Stimulated activated CD8-positive, alpha-beta memory T cell treated with anti-CD3 and anti-CD28 coated beads, Interleukin-12 subunit alpha, Interleukin-12 subunit beta, amount 100 ng/mL, for 24 hours (primary cell): ENCODE measurements around the gene COA7.
A peak's percentile ranks its signal among the peaks of the same experiment; 100 is the strongest.
"Not testable (repeated sequence)": the region's sequence is repeated elsewhere in the genome, so short reads cannot be mapped to it uniquely, and the experiment has no call there.

ENCODE experiments used
- DNase-seq: peaks from one replicate; pipeline ENCODE4 v3.0.0-alpha.2; 2020; ENCODE audit errors: extremely low read depth

The COA7 gene

DNA sequence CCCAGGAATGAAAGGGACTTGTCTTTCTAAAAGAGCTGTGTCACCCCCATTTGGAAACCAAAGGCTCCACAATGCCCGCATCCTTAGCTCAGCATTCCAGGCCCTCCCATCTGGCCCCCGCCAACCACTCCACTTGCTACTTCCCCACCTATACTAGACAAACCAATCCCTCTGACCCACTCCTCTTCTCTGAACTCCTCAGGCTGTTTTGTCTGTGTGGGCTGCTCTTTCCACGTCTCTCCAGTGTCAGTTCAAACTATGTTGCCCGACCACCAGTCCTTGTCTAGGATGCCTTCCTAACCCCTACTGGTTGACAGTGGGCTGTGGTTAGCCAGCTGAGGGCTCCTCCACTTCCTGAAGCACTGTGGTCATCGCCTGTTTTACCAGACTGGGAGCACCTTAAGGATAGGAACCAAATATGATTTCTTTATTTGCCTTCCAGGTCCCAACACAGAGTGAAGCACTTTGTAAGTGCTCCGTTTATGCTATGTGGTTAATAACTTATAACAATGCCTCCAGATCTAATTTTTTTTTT lies 8.1 kb upstream of the COA7 start:
- DNase-seq = no peak

DNA sequence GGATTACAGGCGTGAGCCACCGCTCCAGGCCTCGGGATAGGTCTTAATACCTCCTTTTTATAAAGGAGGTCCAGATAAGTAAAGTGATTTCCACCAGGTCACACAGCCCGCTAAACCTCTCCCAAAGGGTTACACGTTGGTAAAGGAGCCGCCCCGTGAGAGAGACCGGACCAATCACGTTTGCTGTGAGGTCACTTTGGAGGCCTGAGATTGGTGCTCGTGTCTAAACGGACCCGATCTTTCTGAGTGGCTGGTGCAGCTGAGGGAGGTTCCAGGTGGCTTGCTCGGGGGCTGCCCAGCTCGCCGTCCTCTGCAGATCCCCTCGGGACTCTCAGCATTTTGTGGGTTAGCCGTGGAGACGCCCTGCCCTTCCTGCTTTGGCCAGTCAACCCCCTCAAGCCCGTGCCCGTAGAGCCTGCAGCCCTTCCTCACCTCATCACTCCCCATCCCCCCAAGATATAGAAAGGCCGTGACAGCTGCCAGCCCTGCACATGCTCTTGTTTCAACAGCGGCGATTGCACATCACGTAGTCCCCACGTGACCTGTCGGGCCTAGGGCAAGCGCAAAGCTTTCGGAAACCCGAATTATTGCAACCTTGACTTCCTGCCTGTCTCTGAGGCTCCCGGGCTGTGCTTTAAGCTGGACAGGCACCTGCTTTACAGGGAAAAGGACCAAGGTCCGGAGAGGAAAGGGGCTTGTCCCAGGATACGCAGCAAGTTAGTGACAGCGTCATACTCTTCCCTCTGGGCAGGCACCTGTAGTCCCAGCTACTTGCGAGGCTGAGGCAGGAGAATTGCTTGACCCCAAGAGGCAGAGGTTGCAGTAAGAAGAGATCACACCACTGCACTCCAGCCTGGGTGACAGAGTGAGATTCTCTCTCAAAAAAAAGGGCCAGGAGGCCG lies 5.0 kb upstream of the COA7 start:
- DNase-seq = peak; percentile 57

DNA sequence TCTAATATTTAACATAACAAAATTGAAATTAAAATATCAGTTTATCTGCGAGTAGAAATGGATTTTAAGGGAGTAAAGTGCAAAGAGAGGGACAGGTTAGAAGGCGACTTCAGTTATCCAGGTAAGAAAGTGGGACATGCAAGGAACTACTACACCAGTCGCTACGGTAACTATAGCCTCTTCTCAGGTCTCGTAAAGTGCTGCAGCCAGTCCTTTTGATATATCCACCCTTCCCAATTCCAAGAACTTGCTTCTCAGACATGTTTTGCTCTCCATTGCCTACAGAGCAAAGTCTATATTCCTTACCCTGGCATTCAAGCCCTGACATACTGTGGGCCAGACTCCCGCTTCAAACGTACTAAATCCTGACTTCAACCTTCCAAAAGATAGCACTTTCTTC lies 2.5 kb downstream of the COA7 start:
- DNase-seq = no peak

DNA sequence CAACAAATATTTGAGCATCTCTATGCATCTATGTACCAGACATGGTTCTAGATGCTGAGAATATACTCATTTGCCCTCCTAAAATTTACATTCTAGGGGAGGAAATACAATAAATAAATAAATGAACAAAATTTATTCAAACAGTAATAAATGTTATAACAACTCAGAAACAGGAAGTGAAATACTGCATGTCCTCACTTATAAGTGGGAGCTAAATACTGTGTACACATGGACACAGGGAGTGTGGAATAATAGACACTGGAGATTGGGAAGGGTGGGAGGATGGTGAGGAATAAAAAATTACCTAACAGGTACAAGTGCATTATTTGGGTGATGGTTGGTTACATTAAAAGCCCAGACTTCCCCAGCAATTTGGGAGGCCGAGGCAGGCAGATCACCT lies 4.3 kb downstream of the COA7 start:
- no peak for DNase-seq

DNA sequence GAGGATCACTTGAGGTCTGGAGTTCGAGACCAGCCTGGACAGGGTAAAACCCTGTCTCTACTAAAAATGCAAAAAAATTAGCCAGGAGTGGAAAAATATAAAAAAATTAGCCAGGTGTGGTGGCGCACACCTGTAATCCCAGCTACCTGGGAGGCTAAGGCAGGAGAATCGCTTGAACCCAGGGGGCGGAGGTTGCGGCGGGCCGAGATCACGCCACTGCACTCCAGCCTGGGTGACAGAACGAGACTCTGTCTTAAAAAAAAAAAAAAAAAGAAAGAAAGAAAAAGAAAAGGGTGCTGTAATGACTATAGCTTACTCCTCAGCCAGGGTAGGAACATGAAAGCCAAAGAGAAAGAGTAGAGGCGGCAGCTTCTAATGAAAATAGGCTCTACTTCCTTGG lies 4.8 kb downstream of the COA7 start:
- not testable (repeated sequence) for DNase-seq

DNA sequence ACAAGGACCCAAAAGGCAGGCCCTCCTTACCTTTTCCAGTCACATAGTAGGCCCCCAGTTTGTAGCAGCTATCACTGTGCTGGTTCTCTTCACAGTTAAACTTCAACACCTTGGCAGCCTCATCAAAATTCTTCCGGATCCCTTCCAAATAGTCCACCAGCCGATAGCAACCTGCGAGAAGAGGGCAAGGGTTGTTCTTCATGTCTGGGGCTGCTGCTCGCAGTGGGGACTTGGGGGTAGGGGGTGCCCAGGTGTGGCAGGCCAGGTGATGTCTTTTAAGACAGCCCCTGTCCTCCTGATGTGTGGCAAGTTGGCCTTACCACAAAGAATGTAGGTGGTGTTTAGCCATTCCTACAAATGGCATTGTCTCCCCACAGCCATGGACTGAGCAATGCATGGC lies 5.5 kb downstream of the COA7 start:
- DNase-seq = no peak

DNA sequence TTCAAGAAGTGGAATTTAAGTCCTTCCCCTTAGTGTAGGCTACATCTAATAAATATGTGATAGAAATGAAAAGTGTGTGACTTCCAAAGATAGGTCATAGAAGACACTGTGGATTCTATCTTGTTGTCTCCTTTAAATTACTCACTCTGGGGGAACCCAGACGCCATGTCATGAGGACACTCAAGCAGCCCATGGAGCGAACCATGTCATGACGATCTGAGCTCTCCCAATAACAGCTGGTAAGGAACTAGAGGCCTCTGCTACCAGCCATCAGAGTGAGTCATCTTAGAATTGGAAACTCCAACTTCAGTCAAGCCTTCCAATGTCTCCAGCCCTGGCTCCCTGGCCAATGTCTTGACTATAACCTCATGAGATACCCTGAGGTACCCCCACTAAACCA lies 6.3 kb downstream of the COA7 start:
- DNase-seq = no peak

DNA sequence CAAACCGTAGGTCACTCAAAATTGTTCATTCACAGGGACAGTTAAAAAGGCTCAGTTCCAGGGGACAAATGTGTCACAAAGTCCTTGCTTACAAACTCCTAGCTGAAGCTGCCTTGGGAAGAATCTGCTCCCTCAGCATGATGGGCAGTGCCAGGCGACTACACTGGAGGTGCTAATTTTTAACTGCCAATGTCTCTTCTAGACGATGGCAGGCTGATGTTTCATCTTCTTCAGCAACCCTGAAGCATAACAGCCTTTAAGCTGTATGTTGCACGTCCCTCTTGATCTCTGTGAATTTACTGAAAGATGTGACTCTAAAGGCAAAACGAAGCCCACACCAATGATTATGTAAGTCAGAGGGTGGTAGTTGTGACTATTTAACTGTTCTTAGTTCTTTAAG lies 11.3 kb downstream of the COA7 start:
- DNase-seq = no peak

DNA sequence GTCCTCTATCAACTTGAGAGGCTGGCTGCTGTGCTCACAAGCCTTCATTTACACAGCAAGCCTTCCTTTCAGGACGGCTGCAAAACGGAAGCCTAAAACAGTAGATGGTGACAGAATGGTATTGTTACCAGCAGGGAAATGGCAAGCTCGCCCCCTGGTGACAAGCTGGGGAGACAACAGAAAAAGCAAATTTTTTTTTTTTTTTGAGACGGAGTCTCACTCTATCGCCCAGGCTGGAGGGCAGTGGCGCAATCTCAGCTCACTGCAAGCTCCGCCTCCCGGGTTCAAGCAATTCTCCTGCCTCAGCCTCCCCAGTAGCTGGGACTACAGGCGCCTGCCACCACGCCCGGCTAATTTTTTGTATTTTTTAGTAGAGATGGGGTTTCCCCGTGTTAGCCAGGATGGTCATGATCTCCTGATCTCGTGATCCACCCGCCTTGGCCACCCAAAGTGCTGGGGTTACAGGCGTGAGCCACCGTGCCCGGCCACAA lies 11.8 kb downstream of the COA7 start:
- DNase-seq = peak; percentile 30

DNA sequence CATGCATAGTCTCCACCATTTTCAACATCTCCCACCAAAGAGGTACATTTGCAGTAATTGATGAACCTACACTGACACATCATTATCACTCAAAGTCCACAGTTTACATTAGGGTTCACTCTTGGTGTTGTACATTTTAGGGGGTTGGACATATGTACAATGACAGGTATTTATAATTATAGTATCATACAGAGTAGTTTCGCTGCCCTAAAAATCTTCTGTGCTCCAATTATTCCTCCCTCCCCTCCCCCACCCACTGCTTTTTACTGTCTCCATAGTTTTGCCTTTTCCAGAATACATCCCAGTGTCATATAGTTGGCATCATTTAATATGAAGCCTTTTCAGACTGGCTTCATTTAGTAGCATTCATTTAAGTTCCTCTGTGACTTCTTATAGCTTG lies 13.6 kb downstream of the COA7 start:
- no peak for DNase-seq

DNA sequence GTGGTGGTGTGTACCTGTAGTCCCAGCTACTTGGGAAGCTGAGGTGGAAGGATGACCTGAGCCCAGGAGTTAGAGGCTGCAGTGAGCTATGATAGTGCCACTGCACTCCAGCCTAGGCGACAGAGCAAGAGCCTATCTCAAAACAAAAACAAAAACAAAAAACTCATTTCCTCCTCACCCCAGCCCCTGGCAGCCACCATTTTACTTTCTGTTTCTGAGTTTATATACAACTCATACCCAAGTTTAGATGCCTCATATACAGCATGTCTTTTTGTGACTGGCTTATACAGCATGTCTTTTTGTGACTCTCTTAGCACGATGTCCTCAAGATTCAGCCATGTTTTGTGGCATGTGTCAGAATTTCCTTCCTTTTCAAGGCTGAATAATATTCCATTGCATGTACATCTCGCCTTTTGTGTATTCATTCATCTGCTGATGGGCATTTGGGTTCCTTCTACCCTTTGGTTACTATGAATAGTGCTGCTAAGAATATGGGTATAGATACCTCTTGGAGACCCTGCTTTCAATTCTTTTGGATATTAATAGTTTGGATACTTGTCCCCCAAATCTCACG lies 14.7 kb downstream of the COA7 start:
- no peak for DNase-seq

DNA sequence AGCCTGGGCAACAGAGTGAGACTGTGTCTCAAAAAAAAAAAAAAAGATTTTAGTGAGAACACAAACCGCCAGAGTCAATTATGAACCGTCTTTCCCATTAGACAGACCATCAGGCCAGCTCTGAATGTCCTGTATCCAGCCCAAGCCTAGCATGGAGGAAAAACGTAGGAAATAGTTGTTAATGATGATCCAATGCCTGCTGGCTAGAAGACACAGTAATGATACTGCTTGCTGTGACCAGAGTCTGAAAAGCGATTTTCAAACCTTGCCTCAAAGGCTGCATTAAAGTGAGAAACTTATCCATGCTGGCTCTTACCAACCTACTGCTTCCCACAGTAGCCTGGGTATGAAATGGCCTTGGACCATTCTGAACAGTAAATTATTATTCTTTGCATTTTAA lies 17.0 kb downstream of the COA7 start:
- DNase-seq = no peak

DNA sequence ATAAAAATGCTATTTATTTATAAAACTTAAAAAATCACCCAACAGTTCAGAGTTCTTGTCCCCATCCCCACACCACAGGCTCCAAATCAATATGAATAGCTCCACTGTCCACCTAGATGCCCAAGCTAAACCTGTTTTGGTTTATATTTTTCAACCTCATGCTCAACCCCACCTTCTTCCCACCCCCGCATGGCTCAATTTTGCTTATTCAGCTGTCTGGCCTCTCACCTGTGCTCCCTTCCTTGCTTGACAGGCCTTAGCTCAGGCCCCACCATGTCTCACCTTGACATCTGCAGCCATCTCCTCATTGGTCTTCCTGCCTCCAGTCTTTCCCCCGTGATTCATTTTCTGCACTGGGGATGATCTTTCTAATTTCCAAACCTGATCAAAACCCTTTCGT lies 17.8 kb downstream of the COA7 start:
- no peak for DNase-seq

DNA sequence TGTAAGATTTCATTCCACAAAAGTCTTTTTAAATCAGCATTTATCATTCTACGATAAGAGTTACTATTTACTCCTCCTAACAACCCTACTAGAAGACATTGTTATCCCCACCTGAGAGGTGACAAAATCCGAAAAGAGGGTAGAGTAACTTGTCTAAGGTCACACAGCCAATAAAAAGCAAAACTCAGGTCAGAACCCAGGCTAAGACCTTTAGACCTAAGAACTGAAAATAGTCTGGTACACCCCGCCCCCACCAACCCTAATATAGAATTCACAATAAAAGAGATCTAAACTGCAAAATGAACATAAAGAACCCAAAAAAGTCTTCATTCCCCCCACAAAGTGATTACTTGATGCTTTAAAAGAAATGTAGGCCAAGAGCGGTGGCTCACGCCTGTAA lies 18.6 kb downstream of the COA7 start:
- no peak for DNase-seq

DNA sequence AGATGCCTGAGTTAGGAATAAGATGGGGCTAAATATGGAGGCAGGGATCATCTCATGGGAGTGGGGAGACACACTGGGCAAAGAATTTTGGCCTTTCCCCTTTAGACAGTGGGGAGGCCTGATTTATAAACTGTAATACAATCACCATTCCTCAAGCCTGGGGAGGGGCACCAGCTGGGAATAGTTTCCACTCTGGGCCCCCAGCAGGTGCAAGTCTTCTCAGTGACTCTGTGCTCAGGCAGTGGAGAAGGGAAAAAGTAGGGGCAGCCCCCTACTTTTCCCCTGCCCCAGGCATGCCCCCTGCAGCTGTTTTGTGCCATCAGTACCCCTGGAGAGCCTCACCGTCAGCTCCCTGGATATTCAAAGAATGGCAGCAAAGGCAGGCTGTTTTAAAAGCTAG lies 19.1 kb downstream of the COA7 start:
- no peak for DNase-seq

DNA sequence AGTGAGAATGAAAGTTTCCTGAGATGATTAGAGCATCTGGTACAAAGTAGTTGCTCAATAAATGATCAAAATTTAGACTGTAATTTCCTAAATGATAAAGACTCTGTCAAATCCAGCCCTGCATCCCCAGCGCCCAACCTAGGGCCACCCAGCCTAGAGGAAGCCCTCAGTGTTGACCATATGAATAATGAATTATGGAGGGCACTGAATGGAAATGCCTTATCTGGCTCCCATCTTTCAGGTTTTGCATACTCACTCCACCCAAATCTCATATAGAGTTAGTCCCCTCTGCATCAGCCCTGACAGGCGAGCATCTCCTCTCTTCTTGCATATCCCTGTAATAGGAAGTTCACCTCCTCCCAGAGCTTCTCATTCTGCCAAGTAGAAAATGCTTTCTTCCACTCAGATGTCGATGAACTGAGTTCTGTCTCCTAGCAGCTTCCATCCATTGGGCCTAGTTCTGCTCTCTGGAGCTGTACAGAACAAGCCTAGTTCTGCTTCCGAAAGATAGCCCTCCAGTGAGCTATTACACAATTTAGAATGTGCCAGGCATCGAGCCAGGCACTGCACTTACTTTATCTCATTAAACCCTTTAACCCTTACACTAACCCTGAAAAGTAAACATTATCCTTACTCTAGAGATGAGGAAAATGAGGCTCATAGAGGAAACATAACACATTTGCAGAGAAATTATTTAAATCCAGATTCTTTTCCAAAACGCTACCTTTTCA lies 20.9 kb downstream of the COA7 start:
- DNase-seq = no peak

DNA sequence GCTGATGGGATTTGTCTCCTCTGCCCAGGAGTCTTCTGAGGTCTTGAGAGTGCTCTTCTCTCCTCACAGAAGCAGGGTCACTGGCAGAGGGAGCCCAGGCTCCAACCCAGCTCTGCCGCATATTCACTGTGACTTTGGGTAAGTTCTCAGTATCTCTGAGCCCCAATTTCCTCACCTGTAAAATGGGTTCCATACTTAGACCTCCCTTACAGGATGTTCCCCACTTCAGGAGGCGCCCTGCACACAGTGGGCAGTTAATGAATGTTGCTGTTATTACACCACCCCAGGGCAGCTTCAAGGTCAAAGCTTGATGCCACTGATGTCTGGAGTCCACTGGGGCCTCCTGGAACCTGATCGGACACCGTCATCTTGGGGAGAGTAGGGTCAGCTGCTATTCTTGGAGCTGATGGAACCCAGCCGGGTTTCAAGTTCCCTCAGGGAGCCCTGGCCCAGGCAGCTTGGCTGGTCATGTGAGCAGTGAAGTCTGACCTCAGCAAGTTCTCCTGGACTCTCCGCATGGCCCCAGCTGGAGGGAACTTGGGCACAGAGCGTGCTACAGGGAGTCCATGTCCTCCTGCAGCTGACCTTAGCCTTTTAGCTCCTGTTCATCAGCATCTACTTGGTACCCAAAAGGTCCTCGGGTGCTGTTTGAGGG lies 21.8 kb downstream of the COA7 start:
- no peak for DNase-seq

DNA sequence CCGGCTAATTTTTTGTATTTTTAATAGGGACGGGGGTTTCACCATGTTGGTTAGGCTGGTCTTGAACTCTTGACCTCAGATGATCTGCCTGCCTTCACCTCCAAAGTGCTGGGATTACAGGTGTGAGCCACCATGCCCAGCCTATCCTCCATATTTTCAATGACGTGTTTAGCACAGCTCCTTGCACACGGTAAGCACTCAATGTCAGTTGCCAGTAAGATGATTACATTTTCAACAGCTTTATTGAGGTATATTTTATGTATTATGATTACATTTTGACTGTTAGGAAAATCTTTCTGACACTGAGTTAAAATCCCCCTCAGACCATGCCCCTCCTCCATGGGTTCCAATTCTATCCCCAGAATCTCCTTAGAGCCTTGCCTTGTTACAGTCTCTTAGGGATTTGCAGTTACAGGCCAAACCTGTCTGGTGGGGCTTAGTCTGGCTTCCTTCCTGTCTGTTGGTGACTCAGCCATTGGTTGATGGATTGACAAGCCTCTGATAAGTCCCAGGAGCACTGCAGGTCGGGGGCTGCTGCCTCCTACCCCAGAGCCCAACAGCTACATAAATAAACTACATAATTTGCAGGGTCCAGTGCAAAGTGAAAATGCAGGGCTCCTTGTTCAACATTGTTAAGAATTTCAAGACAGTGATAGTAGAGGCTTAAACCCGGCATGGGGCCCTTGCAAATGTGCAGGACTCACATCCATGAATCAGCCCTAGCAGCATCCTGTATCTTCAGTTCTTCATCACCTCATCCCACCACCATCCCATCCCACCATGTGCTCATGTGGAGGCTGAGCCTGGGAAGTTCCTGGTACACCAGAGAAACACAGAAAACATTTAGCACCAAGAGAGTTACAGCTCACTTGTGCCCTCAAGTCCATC lies 23.4 kb downstream of the COA7 start:
- no peak for DNase-seq

DNA sequence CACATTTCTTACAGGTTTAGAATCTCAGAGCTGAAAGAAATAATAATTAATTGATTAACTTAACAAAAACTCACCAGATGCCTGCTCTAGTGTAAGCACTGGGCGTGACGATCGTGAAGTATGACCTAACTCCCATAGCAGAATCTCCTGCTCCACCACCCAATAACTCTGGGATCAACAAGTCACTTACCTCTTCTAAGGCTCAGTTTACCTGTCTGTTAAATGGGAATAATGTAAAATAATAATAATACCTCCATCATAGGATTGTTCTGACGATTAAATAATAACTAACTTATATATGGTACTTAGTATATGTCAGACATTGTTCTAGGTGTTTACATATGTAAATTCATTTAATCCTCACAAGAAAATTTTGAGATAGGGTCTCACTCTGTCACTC lies 24.6 kb downstream of the COA7 start:
- no peak for DNase-seq

DNA sequence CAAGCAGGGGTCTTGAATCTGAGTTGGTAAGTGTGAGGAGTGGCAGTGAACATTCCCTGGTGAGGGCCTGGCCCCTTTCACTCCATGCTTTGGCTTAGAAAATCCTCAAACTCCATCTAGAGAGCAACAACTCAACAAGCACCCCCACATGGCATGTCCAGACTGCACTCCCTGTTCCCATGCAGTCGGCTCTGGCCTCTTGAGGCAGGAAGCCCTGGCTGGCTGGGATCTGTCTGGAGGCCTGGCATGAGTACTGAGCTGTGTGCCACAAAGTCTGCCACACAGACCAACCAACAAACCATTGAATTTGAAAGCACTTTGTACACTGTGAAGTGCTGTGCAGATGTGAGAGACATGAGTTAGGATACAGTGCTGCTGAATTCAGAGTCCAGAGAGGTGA lies 25.2 kb downstream of the COA7 start:
- DNase-seq = no peak

DNA sequence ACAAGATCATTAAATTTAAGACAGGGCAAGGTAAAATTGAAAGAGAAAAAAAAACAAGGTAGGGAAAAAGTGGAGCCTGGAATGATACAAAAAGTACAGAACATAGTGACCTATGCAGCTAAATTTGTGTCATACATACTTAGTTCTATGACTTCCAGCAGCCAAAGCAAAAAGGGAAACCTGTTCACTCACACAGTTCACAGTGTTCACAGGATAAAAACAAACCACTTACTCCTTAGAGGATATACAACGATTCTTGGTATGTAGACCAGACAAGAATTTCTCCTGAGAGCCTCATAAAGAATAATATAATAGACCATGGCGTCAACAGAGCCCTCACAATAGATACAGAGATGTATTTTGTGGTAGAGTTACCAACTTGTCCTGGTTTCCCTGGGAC lies 27.5 kb downstream of the COA7 start:
- DNase-seq = no peak
